Panc1 (cell line): ENCODE results near the gene ELMO2.

Source experiments
- CTCF ChIP-seq: fragments of 450-650 bp; IDR thresholded peaks from 2 replicates; pipeline ENCODE4 v1.5.1; 2017; ENCODE audit warnings: mild to moderate bottlenecking
- POLR2AphosphoS5 ChIP-seq: IDR thresholded peaks from 2 replicates; pipeline ENCODE4 v1.6.1; 2012; ENCODE audit warnings: mild to moderate bottlenecking, low read depth, low read length, moderate library complexity

GRCh38 chr20:46357030-46357514 lies 49.3 kb downstream of the ELMO2 start:
- TF ChIP-seq CTCF (no peak), POLR2AphosphoS5 (no peak; the same call in 1 of the 2 replicates)
